B cell (primary cell): ENCODE data around the gene SRRM1.

Experiments used
- CTCF ChIP-seq: fragments of 200-600 bp; IDR thresholded peaks from one replicate; pipeline ENCODE4 v1.8.0; 2022; ENCODE audit warnings: antibody characterized with exemption, mild to moderate bottlenecking
- EZH2 ChIP-seq: IDR thresholded peaks from 2 replicates; pipeline ENCODE4 v1.6.1; 2012; ENCODE audit warnings: borderline replicate concordance, low read depth, mild to moderate bottlenecking, moderate library complexity, low read length; ENCODE audit not compliant: insufficient read depth, poor library complexity, severe bottlenecking

GRCh38 chr1:24713176-24713575 is 70.1 kb downstream of the SRRM1 start:
- TF ChIP-seq CTCF (no peak), EZH2 (no peak)
